AG08396 (cell line): ENCODE data around the gene TMEM219.
"Not testable (repeated sequence)": the region's sequence is repeated elsewhere in the genome, so short reads cannot be mapped to it uniquely, and the experiment has no call there.

Experiments
- DNase-seq: peaks from one replicate; pipeline ENCODE4 v3.0.0; 2012; ENCODE audit warnings: low spot score, mixed read lengths

TMEM219 gene

DNA sequence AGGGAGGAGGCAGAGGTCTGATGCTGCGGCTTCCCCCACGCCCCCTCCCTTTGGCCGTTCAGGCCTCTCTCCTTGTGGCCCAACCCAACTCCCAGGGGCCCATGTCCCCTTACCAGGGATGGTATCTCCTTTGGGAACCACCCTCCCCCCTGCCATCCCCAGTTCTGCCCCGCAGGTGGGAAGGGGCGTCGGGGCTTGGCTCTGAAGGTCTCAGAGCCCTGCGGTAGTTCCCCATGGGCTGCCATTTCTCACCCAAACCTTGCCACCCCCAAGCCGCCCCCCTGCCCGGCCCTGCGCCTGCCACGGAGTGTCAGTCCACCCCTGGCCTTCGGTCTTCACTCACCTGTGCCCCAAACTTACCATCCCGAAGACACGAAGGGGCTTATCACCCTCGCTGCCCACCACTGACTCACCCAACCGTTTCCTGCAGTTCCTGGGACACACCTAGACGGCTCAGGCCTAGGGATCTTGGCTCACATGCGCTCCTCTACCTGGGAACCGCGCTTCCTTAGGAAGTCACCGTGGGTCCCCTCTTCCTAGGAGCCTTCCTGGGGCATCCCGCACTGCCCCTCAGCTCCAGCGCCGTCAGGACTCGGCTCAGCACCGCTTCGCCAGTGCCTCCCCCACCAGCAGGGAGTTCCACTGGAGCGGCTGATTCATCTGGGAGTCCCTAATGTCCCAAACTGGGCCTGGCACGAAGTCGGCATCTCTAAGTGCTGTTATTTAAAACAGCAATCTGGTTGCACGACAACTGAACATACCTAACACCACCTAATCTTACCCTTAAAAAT lies 50.0 kb downstream of the TMEM219 start:
- DNase-seq = no peak

DNA sequence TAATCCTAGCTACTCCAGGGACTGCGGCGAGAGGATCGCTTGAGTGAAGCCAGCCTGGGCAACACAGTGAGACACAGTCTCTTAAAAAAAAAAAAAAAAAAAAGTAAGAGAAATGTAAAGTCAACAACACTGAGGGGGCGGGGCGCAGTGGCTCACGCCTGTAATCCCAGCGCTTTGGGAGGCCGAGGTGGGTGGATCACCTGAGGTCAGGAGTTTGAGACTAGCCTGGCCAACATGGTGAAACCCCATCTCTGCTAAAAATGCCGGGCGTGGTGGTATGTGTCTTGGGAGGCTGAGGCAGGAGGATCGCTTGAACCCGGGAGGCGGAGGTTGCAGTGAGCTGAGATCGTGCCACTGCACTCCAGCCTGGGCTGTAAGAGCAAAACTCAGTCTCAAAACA lies 50.7 kb downstream of the TMEM219 start:
- not testable (repeated sequence) for DNase-seq

GRCh38 chr16:30015450-30015849 lies 53.6 kb downstream of the TMEM219 start:
- not testable (repeated sequence) for DNase-seq

DNA sequence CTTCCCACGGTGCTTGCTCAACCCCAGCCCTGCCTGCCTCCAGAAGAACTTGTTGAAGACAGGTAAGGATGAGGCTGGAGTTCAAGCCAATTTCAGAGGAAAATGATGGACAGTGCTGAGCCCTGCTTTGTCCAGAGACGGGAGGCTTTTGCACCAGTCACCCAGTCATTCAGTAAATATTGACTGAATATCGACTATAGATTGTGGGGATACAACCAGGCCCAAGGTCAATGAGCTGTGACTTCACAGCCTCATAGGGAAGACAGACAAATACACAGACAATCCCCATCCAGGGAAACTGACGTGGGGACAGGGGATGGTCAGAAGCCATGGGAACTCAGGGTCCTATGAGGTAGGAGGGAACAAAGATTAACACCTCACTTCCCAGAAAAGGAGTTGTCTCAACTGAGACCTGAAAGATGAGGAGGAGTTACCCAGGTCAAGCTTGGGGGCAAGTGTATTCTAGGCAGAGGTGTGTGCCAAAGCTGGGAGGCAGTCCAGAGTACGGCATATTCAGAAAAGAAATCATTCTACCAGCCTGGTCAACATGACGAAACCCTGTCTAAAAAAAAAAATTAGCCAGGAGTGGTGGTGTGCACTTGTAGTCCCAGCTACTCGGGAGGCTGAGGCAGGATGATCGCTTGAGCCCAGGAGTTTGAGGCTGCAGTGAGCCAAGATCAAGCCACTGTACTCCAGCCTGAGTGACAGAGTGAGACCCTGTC lies 54.8 kb downstream of the TMEM219 start:
- no peak for DNase-seq

- DNase-seq = no peak
These were observed 55.4 kb downstream of the TMEM219 start for GRCh38 chr16:30017277-30017656.

GRCh38 chr16:30017937-30018336 lies 56.1 kb downstream of the TMEM219 start:
- not testable (repeated sequence) for DNase-seq

DNA sequence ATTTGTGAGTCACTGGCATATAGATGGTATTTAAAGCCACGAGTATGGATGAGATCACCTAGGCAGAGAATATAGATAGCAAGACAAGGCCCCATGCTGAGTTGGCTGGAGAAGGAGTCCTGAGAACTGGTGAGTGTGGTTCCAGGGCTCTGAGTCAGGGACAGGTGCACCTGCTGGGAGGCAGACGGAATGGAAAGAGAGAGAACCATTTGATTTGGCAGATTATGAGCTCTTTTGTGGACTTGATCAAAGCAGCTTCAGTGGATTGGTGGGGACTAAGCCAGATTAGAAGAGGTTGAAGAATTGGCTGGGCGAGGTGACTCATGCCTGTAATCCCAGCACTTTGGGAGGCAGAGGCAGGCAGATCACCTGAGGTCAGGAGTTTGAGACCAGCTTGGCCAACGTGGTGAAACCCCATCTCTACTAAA lies 56.9 kb downstream of the TMEM219 start:
- no peak for DNase-seq
